Fibroblast of the aortic adventitia (primary cell): ENCODE measurements around the gene ZBTB17. TPM values are rescaled to one million over a fixed set of nuclear protein-coding genes. Genes with fewer than 3 reads are reported as not detected.

Experiments
- DNase-seq: peaks from one replicate; pipeline ENCODE4 v3.0.0-alpha.2; 2010; ENCODE audit warnings: low read depth
- H3K4me3 ChIP-seq: 2 replicates; pipeline ENCODE4 v1.5.1; 2011; ENCODE audit warnings: low read depth, mild to moderate bottlenecking, control low read depth, low read length, moderate library complexity
- CTCF ChIP-seq: IDR thresholded peaks from 2 replicates; pipeline ENCODE4 v1.5.1; 2011; ENCODE audit warnings: mild to moderate bottlenecking, low read length, control low read depth, inconsistent platforms; ENCODE audit not compliant: insufficient read depth
- total RNA-seq: library from RNA; depleted of rRNA; stranded (reverse); fragments of >200 nt; gene quantifications from 2 replicates; pipeline ENCODE4 v1.2.3, GENCODE V29; 2012; ENCODE audit warnings: low replicate concordance

The ZBTB17 gene
- total RNA-seq, 1 donor = 21.7 TPM

- no peak for TF ChIP-seq CTCF
- no peak for DNase-seq
- H3K4me3 ChIP-seq = no peak overlapping the region
Observed at GRCh38 chr1:15946571-15947381, 29.1 kb downstream of the ZBTB17 start.

DNA sequence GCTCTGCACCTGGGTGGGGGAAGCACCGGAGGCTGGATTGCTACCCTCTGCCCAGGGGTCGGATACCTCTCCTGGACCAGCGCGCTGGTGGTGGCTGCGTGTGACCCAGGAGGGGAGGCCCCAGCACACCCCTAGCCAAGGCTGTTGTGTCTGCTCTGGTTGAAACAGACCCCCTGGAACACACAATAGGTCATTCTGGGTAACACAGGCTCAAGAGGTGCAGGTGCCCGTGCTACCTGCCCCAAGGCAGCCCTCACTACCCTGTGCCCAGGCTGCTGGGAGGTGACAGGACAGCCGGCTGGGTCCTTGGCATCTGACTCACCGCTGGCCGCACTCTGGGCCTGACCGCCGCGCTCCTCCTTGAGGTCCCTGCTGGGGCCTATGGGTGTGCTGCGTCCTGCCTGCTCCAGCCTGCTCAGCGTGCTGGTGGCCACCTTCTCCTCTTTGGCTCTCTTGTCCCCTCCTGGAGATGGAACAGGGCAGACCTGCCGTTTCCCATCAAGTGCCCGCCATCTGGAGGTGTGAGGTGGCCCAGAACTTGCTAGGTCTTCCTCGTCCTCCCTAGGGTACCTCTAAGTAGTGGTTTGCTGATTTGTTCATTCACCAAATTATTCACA is 30.0 kb downstream of the ZBTB17 start:
- no peak for TF ChIP-seq CTCF
- no peak for DNase-seq
- no peak overlapping the region for H3K4me3 ChIP-seq

DNA sequence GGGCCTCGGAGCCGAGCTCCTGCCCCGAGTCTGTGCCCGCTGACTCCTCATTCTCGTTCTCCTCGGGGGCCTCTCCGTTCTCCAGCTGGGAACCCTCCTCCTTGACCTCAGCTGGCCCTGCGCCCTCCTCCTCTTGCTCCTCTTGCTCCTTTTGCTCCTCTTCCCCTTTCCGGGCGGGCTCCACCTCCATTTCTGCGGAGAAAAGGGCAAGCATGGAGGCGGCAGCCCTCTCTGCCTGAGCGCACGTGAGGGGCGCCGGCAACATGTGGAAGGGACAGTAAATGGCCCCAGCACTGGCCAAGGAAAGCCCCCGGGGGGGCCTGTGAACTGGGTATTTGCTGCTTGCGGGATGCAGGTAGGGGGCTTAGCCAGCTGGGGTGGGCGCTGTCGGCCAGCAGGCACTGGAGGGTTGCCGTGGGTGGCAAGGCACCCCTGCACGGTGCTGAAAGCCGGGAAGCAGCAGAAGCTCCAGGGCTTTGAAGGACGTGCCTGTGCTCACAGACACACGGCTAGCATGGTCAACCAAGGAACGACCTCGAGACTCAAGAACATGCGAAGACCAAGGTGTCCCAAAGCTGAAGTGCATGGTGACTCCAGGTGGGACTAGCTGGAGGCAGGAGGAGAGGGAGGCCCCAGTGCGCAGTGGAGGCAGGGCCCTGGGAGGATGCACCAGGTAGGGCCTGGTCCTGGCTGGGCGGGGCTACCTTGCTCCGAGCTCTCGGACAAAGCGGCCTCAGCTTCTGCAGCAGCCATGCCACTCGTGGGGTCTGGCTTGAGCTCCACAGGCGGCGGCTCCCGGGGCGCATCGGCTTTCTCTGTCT is 30.7 kb downstream of the ZBTB17 start:
- DNase-seq = no peak
- H3K4me3 ChIP-seq = no peak overlapping the region
- TF ChIP-seq CTCF = no peak

- no peak overlapping the region for H3K4me3 ChIP-seq
- TF ChIP-seq CTCF = no peak
- no peak for DNase-seq
Observed at GRCh38 chr1:15944308-15945010, 31.4 kb downstream of the ZBTB17 start.

- H3K4me3 ChIP-seq = no peak overlapping the region
- no peak for TF ChIP-seq CTCF
- DNase-seq = no peak
Observed at GRCh38 chr1:15943992-15944307, 32.0 kb downstream of the ZBTB17 start.

- H3K4me3 ChIP-seq = no peak overlapping the region
- no peak for TF ChIP-seq CTCF
- DNase-seq = no peak
Observed at GRCh38 chr1:15943328-15943991, 32.4 kb downstream of the ZBTB17 start.
